RWPE1 (cell line): ENCODE data around the gene SYT1.

Experiments used
- CTCF ChIA-PET: fragments of 350-600 bp; sonication (Branson Sonifier 250); formaldehyde crosslinking; extraction: SDS; loops from one replicate; lab custom pipeline; 2021; lab: Yijun Ruan, JAX
- POLR2A ChIA-PET: fragments of 400-600 bp; formaldehyde crosslinking; extraction: SDS; loops from one replicate; lab custom pipeline; 2020; ENCODE audit warnings: antibody characterized with exemption; ENCODE audit not compliant: low non-redundant PET; lab: Yijun Ruan, JAX
- DNase-seq: peaks from one replicate; pipeline ENCODE4 v3.0.0; 2012; ENCODE audit warnings: low spot score
- H3K27ac ChIP-seq: fragments of 450-650 bp; 2 replicates; pipeline ENCODE4 v1.5.1; 2017
- CTCF ChIP-seq: fragments of 450-650 bp; conservative IDR thresholded peaks from 2 replicates; pipeline ENCODE4 v1.5.1; 2017; ENCODE audit warnings: low read depth, mild to moderate bottlenecking

SYT1 gene

GRCh38 chr12:79347866-79348265 lies 483.3 kb downstream of the SYT1 start:
- DNase-seq, result no peak
- ChIA-PET CTCF (no interaction called here), POLR2A (no interaction called here)
- H3K27ac ChIP-seq, result no peak overlapping the region
- no peak for TF ChIP-seq CTCF

- H3K27ac ChIP-seq, result no peak overlapping the region
- no peak for DNase-seq
- ChIA-PET POLR2A (no interaction called here), CTCF (no interaction called here)
- TF ChIP-seq CTCF, result no peak
Measured at GRCh38 chr12:79351251-79351650, 486.7 kb downstream of the SYT1 start.

- POLR2A ChIA-PET, result no interaction called here
- CTCF ChIA-PET, result no interaction called here
Measured at GRCh38 chr12:79356216-79356615, 491.6 kb downstream of the SYT1 start.

GRCh38 chr12:79357048-79357447 lies 492.5 kb downstream of the SYT1 start:
- no peak for DNase-seq
- H3K27ac ChIP-seq, result no peak overlapping the region
- no peak for TF ChIP-seq CTCF
- POLR2A ChIA-PET, result no interaction called here
- CTCF ChIA-PET, result no interaction called here

More at GRCh38 chr12:79356216-79356615, 491.6 kb downstream of the SYT1 start:
- TF ChIP-seq CTCF, result no peak
- no peak for DNase-seq
- no peak overlapping the region for H3K27ac ChIP-seq

- ChIA-PET POLR2A (no interaction called here), CTCF (interaction anchor here (0.6 to 0.7 kb wide), 2 partner anchors 16 to 1283 kb away, joined by 3 to 5 read pairs; no protein-coding TSS in a partner anchor)
- no peak overlapping the region for H3K27ac ChIP-seq
- no peak for TF ChIP-seq CTCF
- no peak for DNase-seq
Measured at GRCh38 chr12:79358716-79359300, 494.2 kb downstream of the SYT1 start.

- TF ChIP-seq CTCF, result no peak
- no peak for DNase-seq
- POLR2A ChIA-PET, result no interaction called here
- H3K27ac ChIP-seq, result no peak overlapping the region
- CTCF ChIA-PET, result no interaction called here
Measured at GRCh38 chr12:79360286-79360685, 495.7 kb downstream of the SYT1 start.
